GM13977 (cell line): ENCODE data around the gene NACC1.

Source experiments
- DNase-seq: peaks from one replicate; pipeline ENCODE4 v3.0.0; 2012; ENCODE audit warnings: low spot score
- CTCF ChIP-seq: IDR thresholded peaks from 2 replicates; pipeline ENCODE4 v1.5.1; 2012; ENCODE audit warnings: mild to moderate bottlenecking, control low read depth; ENCODE audit not compliant: insufficient read depth; ENCODE audit errors: extremely low read depth, missing control alignments
- in situ Hi-C: fragments of 300-500 bp; cut with MboI; formaldehyde crosslinking; loops from one replicate; pipeline ENCODE4 v1.12.0; 2022; ENCODE audit warnings: low sequenced_read_pairs, low pct_unique_long_range_greater_than_20kb, mixed read lengths, inconsistent platforms; ENCODE audit not compliant: unreplicated experiment

NACC1 gene

GRCh38 chr19:13102666-13103580, 15.1 kb upstream of the NACC1 start, which contains the start of gene LYL1:
Gene LYL1, minus strand, starts transcription at chr19:13102858. Its CDS starts 1,687 bp downstream, at chr19:13101171.
- peak; percentile 83 for DNase-seq
- no peak for TF ChIP-seq CTCF
- in situ Hi-C loops, result no loop called here

- DNase-seq, result no peak
- in situ Hi-C loops, result no loop called here
- no peak for TF ChIP-seq CTCF
These were observed 14.3 kb upstream of the NACC1 start for GRCh38 chr19:13103581-13104359.

- DNase-seq, result peak; percentile 88
- in situ Hi-C loops, result no loop called here
- TF ChIP-seq CTCF, result peak; percentile 92
These were observed 13.7 kb upstream of the NACC1 start for GRCh38 chr19:13104360-13104847.

- no peak for TF ChIP-seq CTCF
- DNase-seq, result no peak
- in situ Hi-C loops, result no loop called here
These were observed 13.0 kb upstream of the NACC1 start for GRCh38 chr19:13104848-13105711.

- TF ChIP-seq CTCF, result no peak
- in situ Hi-C loops, result no loop called here
- no peak for DNase-seq
These were observed 8.5 kb upstream of the NACC1 start for GRCh38 chr19:13109361-13110098.
